Peyer's patch (tissue), 4 donors: ENCODE results near the gene CAPN10. TPM values are rescaled to one million over a fixed set of nuclear protein-coding genes. Genes with fewer than 3 reads are reported as not detected.
"Not testable (repeated sequence)": the region's sequence is repeated elsewhere in the genome, so short reads cannot be mapped to it uniquely, and the experiment has no call there.

Experiments
- DNase-seq, 3 donors: peaks; one replicate each; pipeline ENCODE4 v3.0.0-alpha.2; 2017 to 2019
- H3K27ac ChIP-seq, 4 donors: fragments of 200-600 bp; sonication (generic); one replicate each; pipeline ENCODE4 v1.5.1; 2016 to 2019
- H3K27me3 ChIP-seq, 2 donors: fragments of 200-600 bp; sonication (generic); one replicate each; pipeline ENCODE4 v1.5.1; 2019
- H3K36me3 ChIP-seq, 3 donors: fragments of 200-600 bp; sonication (generic); one replicate each; pipeline ENCODE4 v1.5.1; 2016 to 2019
- H3K4me1 ChIP-seq, 4 donors: fragments of 200-600 bp; sonication (generic); one replicate each; pipeline ENCODE4 v1.5.1; 2016 to 2019
- H3K4me3 ChIP-seq, 4 donors: fragments of 200-600 bp; sonication (generic); 1 replicate in 3 of 4; 2 replicates in 1 of 4; pipeline ENCODE4 v1.5.1; 2016 to 2019; ENCODE audit warnings: mild to moderate bottlenecking in 1 of 4
- H3K9me3 ChIP-seq, 4 donors: fragments of 200-600 bp; sonication (generic); one replicate each; pipeline ENCODE4 v1.5.1; 2016 to 2019; ENCODE audit warnings: mild to moderate bottlenecking in 1 of 4
- POLR2A ChIP-seq, 2 donors: fragments of 450-650 bp; IDR thresholded peaks; one replicate each; pipeline ENCODE4 v1.5.1; 2017; ENCODE audit warnings: antibody characterized with exemption in 2 of 2, mild to moderate bottlenecking in 2 of 2, moderate library complexity in 2 of 2
- total RNA-seq, 4 donors: library from RNA; depleted of rRNA; stranded (reverse); fragments of >200 nt; gene quantifications; one replicate each; pipeline ENCODE4 v1.1.0, GENCODE V29; 2016
- TF ChIP-seq, protein P1 (sequence below), 6 experiments: fragments of 450-650 bp in 4 of 6; fragments of 200-600 bp in 2 of 6; sonication (generic) in 1 of 6; IDR thresholded peaks; one replicate each; pipeline ENCODE4 v1.5.1; 2017 to 2019; ENCODE audit warnings: antibody characterized with exemption in 6 of 6, mild to moderate bottlenecking in 3 of 6, moderate library complexity in 1 of 6

The CAPN10 gene
- total RNA-seq, 4 donors from 2014 or later, result 48.3 to 96.4 (median 78.9) TPM

DNA sequence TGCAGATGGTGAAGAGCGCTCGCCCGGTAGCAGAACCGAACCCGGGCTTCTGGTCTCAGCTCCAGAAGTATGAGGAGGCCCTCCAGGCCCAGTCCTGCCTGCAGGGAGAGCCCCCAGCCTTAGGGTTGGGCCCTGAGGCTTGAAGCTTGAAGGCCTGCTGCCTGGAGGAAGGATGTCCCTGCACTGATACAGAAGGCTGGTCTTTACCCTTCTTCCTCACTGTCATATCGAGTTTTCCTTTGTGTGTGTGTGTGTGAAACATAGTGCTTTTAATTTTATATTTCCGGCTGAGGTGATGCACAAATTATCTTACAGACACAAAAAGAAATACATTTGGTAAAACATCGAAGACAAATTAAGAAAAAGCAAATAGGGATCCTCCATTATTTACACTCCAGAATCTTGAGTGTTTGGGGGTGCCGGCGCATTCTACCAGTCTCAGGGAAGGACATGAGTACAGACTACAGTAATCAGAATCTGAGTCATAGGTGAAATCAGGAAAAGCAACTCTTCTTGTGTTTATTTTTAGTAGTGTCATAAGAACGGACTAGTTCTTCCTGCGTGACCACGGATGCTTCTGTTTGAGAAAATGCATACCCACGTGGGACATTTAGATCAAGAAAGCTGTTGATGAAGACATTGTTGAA, 25.1 kb upstream of the CAPN10 start:
- Histone ChIP-seq H3K36me3 (no peaks in the 10 kb centered on the region), H3K4me1 (peaks cover 4 to 57% (median 41%) of the 10 kb centered on the region in 4 donors), H3K27me3 (no peaks in the 10 kb centered on the region), H3K9me3 (no peaks in the 10 kb centered on the region), H3K4me3 (peak overlapping the region; percentile 81 to 98 (median 90)), H3K27ac (peak overlapping the region; percentile 97 to 100 (median 99))
- DNase-seq, result peak in 2 of 3 donors; percentile 27 to 51
- TF ChIP-seq, protein P1, sequence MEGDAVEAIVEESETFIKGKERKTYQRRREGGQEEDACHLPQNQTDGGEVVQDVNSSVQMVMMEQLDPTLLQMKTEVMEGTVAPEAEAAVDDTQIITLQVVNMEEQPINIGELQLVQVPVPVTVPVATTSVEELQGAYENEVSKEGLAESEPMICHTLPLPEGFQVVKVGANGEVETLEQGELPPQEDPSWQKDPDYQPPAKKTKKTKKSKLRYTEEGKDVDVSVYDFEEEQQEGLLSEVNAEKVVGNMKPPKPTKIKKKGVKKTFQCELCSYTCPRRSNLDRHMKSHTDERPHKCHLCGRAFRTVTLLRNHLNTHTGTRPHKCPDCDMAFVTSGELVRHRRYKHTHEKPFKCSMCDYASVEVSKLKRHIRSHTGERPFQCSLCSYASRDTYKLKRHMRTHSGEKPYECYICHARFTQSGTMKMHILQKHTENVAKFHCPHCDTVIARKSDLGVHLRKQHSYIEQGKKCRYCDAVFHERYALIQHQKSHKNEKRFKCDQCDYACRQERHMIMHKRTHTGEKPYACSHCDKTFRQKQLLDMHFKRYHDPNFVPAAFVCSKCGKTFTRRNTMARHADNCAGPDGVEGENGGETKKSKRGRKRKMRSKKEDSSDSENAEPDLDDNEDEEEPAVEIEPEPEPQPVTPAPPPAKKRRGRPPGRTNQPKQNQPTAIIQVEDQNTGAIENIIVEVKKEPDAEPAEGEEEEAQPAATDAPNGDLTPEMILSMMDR (IDR thresholded peaks at IDR 0.05), result peak in 1 of 6 experiments; percentile 8
- no peak for TF ChIP-seq POLR2A (IDR thresholded peaks at IDR 0.05)

DNA sequence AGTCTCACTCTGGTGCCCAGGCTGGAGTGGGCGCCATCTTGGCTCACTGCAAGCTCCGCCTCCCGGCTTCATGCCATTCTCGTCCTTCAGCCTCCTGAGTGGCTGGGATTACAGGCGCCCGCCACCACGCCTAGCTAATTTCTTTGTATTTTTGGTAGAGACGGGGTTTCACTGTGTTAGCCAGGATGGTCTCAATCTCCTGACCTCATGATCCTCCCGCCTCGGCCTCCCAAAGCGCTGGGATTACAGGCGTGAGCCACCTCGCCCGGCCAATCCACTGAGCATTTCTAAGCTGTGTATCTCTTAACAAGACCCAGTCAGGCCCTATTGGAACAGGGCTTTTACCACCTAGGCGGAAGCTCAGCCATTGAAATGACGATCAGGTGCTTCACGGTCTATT, 23.3 kb upstream of the CAPN10 start:
- H3K4me1 ChIP-seq, result peaks cover 0 to 59% (median 45%) of the 10 kb centered on the region in 4 donors
- not testable (repeated sequence) for H3K4me3 ChIP-seq, H3K9me3 ChIP-seq, H3K27me3 ChIP-seq, H3K36me3 ChIP-seq
- peak in 1 of 3 donors; percentile 36 for DNase-seq
- H3K27ac ChIP-seq, result peak overlapping the region in 1 of 4 donors; percentile 13

DNA sequence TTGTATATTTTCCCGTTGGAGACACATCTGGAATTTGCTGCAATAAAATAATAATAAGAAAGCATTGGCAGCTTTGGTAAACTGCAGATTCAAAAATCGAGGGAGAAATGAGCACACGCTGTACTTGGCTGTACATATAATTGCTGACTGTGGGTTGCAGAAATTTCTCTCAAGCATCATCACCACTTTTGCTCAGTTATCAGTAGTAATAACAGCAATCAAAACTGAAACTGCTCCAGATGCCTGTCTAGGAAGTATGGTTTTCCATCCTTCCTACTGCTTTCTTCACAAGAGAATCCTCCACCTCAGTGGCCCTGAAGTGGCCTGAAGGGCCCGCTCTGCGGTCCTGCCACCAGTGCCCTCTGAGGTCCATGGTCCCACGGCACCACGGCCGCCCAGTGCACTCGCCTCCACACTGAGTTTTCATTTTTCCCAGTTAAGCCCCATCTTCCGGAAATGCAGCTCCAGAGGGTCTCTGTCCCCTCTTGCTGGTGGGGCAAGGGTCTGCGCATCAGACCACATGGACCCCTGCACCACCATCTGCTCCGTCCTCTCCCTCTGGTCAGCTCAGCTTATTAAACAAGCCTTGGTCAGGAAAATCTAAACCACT, 22.5 kb upstream of the CAPN10 start:
- Histone ChIP-seq H3K36me3 (no peaks in the 10 kb centered on the region), H3K4me1 (peaks cover 0 to 57% (median 46%) of the 10 kb centered on the region in 4 donors), H3K27me3 (no peaks in the 10 kb centered on the region), H3K4me3 (no peak overlapping the region), H3K27ac (peak overlapping the region in 2 of 4 donors; percentile 95 to 99), H3K9me3 (no peaks in the 10 kb centered on the region)
- DNase-seq, result peak in 2 of 3 donors; percentile 12 to 41
- TF ChIP-seq, protein P1 (IDR thresholded peaks at IDR 0.05), result no peak
- no peak for TF ChIP-seq POLR2A (IDR thresholded peaks at IDR 0.05)

DNA sequence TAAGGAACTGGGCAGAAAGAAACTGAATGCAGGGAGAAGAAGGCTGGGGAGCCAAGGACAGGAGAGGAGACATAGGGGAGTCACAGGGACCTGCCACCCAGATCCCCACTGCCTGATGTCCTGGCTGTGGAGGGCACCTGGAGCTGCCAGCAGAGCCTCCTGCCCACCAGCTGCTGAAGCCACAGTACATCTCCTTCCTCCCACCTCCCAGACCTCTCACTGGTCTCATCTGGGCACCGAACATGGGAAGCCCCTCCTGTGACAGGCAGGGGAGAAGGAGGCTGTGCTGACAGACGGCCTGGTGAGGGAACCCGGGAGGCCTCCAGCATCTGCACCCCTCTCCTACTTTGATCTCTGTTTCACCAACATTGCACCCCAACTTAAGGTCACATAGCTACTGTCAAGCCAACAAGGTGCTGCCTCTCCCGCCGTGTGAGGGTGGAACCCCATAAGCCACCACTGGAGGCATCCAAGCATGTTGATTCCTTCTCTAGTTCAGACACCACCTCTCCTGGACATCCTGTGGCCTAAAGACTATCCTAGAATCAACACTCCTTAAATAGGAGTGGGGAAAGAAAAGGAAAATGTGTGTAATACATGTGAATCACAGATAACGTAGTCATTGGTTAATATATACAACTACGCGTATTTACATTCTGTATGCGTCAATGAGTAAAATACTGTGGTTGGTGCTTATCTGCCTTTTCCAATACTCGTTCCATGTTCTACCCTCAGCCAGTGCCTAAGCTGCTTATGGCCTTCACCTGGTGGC, 21.8 kb upstream of the CAPN10 start:
- Histone ChIP-seq H3K27ac (peak overlapping the region; percentile 92 to 99 (median 97)), H3K4me1 (peaks cover 0 to 57% (median 49%) of the 10 kb centered on the region in 4 donors), H3K36me3 (no peaks in the 10 kb centered on the region), H3K27me3 (no peaks in the 10 kb centered on the region), H3K4me3 (peak overlapping the region in 2 of 4 donors; percentile 45 to 92), H3K9me3 (no peaks in the 10 kb centered on the region)
- peak; percentile 28 to 56 (median 45) for DNase-seq
- TF ChIP-seq, protein P1 (IDR thresholded peaks at IDR 0.05), result no peak
- TF ChIP-seq POLR2A (IDR thresholded peaks at IDR 0.05), result no peak

DNA sequence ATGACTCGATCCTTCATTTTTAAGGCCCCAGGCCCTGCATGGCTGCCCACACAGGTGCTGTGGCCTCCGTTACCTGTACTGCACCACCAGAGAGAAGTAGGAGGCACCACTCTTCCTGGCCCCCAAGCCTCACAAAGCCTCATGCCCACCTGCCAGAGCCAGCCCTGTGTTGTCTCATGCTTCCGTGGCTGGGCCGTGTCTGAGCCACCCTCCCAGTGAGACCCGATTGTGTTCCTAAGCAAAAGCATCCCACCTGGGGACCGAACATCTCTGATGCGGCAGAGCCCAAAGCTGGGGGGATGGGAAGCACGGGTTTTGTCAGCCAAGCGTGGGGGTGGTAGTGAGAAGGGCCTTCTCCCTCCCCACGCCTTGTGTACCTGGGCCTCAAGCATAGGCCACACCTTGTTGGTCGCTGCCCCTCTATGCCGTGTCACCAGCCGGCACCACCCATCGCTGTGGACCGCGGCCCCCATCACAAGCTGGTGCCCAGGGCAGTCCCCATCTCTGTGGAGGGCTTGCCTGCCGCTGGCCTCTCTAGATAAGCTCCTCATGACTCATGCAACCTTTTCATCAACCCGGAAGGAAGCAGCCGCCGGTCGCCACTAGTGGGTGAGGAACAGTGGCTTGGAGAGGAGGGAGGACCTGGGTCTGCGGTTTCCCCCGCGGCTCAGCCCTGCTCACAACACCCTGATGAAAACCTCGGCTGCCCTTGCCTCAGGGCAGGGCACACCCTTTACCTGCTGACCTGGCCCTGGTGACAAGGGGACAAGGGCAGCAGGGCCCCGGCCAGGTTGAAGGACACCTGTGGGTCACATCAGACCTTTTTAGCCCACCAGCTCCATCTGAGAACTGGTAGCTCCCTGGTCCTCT, 21.0 kb upstream of the CAPN10 start:
- Histone ChIP-seq H3K36me3 (no peaks in the 10 kb centered on the region), H3K4me3 (peak overlapping the region; percentile 26 to 95 (median 68)), H3K9me3 (no peaks in the 10 kb centered on the region), H3K4me1 (peaks cover 0 to 63% (median 55%) of the 10 kb centered on the region in 4 donors), H3K27ac (peak overlapping the region; percentile 92 to 99 (median 97)), H3K27me3 (no peaks in the 10 kb centered on the region)
- TF ChIP-seq, protein P1 (IDR thresholded peaks at IDR 0.05), result no peak
- TF ChIP-seq POLR2A (IDR thresholded peaks at IDR 0.05), result peak; percentile 57 to 70
- peak; percentile 89 to 97 (median 94) for DNase-seq
